Epithelial cell of proximal tubule (primary cell): ENCODE measurements around the gene DEPDC5. TPM values are rescaled to one million over a fixed set of nuclear protein-coding genes. Genes with fewer than 3 reads are reported as not detected.

ENCODE experiments used
- DNase-seq: peaks from one replicate; pipeline ENCODE4 v3.0.0-alpha.2; 2011; ENCODE audit warnings: low read depth
- H3K4me3 ChIP-seq: 2 replicates; pipeline ENCODE4 v1.5.1; 2011; ENCODE audit warnings: low read depth, mild to moderate bottlenecking, low read length
- CTCF ChIP-seq: conservative IDR thresholded peaks from 2 replicates; pipeline ENCODE4 v1.5.1; 2012; ENCODE audit warnings: low read depth, mild to moderate bottlenecking, low read length
- total RNA-seq: library from RNA; depleted of rRNA; stranded (reverse); fragments of >200 nt; gene quantifications from 2 replicates; pipeline ENCODE4 v1.2.3, GENCODE V29; 2015

The DEPDC5 gene
- total RNA-seq, 1 donor from 2014 or later = 5.4 TPM

GRCh38 chr22:31829505-31829904 is 75.7 kb downstream of the DEPDC5 start:
- no peak overlapping the region for H3K4me3 ChIP-seq
- TF ChIP-seq CTCF = no peak

GRCh38 chr22:31830721-31831070 is 76.9 kb downstream of the DEPDC5 start:
- no peak for DNase-seq
- no peak overlapping the region for H3K4me3 ChIP-seq
- no peak for TF ChIP-seq CTCF

More at GRCh38 chr22:31829505-31829904, 75.7 kb downstream of the DEPDC5 start:
- DNase-seq = peak; percentile 16

- no peak for TF ChIP-seq CTCF
- H3K4me3 ChIP-seq = no peak overlapping the region
- no peak for DNase-seq
Observed at GRCh38 chr22:31833930-31834329, 80.1 kb downstream of the DEPDC5 start.

GRCh38 chr22:31836010-31836409 is 82.2 kb downstream of the DEPDC5 start:
- H3K4me3 ChIP-seq = no peak overlapping the region
- no peak for DNase-seq
- no peak for TF ChIP-seq CTCF

DNA sequence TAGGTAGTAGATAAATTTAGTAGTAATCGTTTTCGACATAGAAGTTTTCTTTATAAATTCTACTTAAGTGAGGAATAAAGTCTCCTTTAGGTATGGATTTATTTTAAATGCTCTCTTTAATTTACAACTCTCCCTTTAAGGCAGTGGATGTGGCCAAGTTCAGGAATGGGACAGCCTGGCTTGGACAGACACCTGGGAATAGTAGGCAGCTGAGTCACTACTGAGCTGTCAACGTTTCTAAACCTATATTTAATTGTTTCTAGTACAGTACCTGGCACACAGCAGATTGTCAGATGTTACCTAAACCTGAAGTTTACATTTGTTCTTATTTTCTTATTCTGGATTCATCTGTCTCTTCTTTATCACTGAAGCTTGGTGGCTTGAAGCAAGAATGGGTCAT is 85.1 kb downstream of the DEPDC5 start:
- no peak for DNase-seq

DNA sequence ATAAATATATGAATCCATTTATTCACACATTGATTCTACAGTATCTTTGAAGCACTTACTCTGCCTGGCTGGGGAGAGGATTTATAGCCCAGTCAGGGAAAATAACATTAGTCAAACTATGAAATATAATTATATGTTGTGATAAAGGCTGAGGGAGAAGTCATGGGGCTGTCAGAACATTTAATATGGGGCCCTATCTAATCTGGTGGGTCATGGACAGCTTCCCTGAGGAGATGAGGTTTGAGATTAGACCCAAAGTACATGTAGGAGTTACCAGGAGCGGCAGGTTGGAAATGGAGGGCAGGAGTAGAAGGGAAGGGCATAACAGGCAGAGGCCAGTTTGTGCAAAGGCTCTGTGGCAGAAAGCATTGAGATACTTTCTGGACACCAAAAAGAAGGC is 86.2 kb downstream of the DEPDC5 start:
- no peak overlapping the region for H3K4me3 ChIP-seq
- DNase-seq = no peak
- TF ChIP-seq CTCF = no peak

More for the DNA sequence above, 85.1 kb downstream of the DEPDC5 start:
- TF ChIP-seq CTCF = no peak
- no peak overlapping the region for H3K4me3 ChIP-seq

DNA sequence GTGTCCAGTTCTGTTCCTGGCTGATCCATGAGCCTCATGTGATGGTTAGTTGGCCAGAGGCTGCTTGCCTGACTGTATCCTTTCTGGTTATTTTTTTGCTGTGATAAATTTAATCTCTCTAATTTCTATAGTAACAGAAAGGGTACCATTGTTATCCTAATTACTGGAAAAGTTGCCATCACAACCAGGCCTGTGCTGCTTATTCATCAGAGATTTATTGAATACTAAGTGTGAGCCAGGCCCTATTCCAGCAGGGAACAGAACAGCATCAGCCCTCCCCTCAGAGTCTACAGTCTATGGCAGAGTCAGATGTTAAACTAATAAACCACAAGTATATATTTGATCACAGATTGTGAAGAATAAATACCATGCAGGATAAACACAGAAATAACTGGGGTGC is 86.8 kb downstream of the DEPDC5 start:
- H3K4me3 ChIP-seq = no peak overlapping the region
- no peak for DNase-seq
- no peak for TF ChIP-seq CTCF
